Measurements from ENCODE around the gene ALPL.

Gene ALPL

GRCh38 chr1:21576031-21576797 is 67.0 kb downstream of the ALPL start:
- no peak for DNase-seq (ENCODE audit: low spot score)

DNA sequence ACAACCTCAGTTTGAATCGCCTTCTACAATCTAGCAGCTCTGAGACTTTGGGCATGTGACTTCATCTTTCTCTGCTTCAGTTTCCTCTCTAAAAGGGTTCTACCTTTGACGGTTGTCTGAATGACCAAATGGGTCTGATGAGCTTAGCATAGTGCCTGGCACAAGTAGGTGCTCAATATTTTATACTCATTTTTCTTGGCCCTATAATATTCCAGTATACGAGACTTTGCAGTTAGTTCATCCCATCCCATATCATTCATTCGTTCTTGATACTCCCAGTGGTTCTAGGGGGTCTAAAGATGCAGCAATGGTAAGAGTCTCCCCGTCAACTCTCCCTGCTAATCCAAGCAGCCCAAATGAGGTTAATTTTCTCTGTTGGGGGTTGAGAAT is 67.6 kb downstream of the ALPL start:
- DNase-seq (ENCODE audit: low spot score): no peak

DNA sequence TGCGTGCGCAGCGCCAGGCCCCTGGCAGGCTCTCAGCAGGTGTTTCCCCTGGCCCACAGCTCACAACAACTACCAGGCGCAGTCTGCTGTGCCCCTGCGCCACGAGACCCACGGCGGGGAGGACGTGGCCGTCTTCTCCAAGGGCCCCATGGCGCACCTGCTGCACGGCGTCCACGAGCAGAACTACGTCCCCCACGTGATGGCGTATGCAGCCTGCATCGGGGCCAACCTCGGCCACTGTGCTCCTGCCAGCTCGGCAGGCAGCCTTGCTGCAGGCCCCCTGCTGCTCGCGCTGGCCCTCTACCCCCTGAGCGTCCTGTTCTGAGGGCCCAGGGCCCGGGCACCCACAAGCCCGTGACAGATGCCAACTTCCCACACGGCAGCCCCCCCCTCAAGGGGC is 68.1 kb downstream of the ALPL start:
- DNase-seq (ENCODE audit: low spot score): no peak

DNA sequence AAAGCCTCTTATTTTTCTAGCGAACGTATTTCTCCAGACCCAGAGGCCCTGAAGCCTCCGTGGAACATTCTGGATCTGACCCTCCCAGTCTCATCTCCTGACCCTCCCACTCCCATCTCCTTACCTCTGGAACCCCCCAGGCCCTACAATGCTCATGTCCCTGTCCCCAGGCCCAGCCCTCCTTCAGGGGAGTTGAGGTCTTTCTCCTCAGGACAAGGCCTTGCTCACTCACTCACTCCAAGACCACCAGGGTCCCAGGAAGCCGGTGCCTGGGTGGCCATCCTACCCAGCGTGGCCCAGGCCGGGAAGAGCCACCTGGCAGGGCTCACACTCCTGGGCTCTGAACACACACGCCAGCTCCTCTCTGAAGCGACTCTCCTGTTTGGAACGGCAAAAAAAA is 68.7 kb downstream of the ALPL start:
- no peak for DNase-seq (ENCODE audit: low spot score)

GRCh38 chr1:21579791-21580190 is 70.6 kb downstream of the ALPL start:
- DNase-seq (ENCODE audit: low spot score): no peak

- DNase-seq (ENCODE audit: low spot score): no peak
Observed at GRCh38 chr1:21584096-21584495, 74.9 kb downstream of the ALPL start.

DNA sequence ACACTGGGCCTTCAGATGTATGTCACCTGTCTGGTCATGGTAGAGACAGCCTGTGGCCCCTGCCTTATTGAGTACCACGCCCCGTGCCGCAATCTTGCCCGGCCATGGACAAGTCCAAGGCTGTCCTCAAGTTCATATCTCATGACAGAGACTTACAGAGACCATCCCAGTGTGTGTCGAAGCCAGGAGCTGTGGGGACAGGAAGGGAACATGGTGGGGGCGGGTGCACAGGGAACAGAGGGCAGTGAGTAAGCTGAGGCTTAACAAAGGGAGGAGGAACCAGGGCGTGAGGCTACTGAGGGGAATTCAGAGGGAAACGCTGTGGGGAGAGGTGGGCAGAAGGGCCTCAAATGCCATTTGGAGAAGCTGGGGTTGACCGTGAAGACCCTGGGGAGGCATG is 75.8 kb downstream of the ALPL start:
- no peak for DNase-seq (ENCODE audit: low spot score)

DNA sequence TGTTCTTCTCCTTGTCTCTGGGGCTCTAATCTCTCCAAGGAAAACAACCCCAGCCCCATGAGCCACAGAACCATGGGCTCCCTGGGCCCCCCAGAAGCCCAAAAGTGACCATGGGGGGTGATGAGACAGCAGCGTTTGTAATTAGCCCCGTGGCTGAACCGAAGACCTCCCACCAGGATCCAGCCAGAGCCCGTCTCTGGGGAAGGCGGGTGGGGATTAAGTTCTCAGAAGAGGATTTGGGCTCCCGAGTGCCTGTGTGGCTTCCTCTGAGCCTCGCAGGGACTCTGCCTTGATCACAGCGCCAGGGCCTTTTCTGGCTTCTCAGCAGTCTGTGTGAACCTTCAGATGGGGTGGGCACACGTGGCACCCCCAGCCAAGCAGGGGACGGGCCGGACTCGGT is 77.0 kb downstream of the ALPL start:
- no peak for DNase-seq (ENCODE audit: low spot score)

- peak; percentile 23 for DNase-seq (ENCODE audit: low spot score)
Observed at GRCh38 chr1:21586846-21587601, 77.8 kb downstream of the ALPL start.

DNA sequence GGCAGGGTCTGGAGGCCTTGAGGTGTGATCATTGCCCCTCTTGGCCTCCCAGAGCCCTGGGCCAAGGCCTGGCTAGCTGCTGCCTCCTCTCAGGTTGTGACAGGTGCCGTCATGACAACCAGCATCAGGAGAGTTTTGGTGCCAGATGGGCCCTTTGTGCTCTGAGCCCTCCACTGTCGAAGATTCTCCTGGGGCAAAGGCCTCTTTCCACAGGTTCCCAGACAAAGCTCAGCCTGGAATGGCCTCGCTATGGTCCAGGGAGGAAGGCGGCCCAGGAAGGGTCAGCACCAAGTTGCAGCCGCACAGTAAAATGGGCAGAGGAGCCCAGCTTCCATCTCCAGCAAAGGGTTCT is 78.4 kb downstream of the ALPL start:
- DNase-seq (ENCODE audit: low spot score): no peak

- no peak for DNase-seq (ENCODE audit: low spot score)
Observed at GRCh38 chr1:21589618-21590017, 80.4 kb downstream of the ALPL start.

DNA sequence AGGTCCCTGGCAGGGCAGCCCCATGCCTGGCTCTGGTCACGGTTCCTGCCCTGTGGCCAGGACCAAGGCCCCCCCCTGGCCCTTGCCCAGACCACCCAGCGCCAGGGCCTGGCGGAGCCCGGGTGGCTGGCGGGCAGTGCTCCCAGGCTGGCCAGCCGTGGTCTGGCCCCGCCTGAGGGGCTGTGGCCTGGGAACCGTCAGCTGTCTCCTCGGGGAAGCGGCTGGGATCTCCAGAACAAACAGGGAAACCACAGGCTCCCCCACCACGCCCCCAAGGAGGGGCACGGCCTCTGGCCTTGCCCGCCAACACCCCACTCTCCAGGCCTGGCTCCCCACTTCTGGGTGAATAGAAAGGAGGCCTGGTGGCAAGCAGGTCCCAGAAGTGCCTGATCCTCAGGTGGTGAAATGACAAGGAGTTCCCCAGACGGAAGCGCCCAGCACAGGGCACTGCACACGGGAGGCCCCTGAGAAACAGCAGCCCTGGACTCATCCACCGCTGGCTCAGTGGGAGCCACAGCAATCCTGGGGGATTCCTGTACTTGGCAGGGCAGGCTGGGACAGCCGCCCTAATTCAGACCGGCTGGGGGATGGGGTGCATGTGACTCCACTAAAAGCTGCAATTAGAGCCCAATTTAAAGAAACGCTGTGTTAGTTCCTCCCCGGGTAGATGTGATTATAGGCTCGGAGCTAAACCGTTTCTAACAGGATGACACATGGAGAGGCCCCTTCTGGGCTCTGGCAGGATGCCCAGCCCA is 81.1 kb downstream of the ALPL start:
- no peak for DNase-seq (ENCODE audit: low spot score)

GRCh38 chr1:21590934-21591333 is 81.7 kb downstream of the ALPL start:
- DNase-seq (ENCODE audit: low spot score): no peak

DNA sequence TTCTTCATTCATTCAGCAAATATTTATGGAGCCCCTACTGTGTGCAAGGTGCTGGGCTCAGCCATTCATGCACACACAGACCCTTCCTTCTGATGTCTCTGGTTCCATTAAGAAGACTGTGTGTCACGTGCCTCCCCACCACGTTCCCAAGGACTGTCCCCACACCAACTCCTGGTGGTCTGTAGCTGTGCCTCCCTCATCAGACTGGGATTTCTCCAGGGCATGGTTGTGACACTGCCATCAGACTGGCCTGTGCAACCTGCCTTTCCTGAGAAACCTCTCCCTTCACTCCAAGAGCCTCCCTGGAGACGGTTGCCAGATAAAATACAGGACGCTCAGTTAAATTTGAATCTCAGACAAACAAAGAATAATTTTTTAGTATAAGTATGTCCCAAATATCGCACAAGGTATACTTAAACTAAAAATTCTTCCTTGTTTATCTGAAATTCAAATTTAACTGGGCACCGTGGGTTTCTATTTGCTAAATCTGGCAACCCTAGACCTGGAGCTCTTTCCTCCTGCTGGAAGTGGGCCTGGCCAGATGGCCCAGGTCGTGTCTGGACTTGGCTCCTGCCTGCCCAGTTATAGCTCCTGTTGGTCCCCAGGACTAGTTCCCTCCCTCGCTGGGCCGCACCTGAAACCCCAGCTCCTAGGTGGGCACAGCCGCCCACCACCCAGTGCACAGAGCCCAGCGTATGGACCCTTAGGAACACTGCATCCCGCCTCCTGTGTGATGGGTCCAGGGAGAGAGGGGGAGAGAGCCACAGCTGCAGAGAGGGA is 83.1 kb downstream of the ALPL start:
- DNase-seq (ENCODE audit: low spot score): no peak

- DNase-seq (ENCODE audit: low spot score): no peak
Observed at GRCh38 chr1:21593231-21593630, 84.0 kb downstream of the ALPL start.

GRCh38 chr1:21594501-21594900 is 85.3 kb downstream of the ALPL start:
- no peak for DNase-seq (ENCODE audit: low spot score)

GRCh38 chr1:21594935-21595897 is 86.0 kb downstream of the ALPL start:
- peak; percentile 67 for DNase-seq (ENCODE audit: low spot score)

- no peak for DNase-seq (ENCODE audit: low spot score)
Observed at GRCh38 chr1:21596174-21596573, 87.0 kb downstream of the ALPL start.

DNA sequence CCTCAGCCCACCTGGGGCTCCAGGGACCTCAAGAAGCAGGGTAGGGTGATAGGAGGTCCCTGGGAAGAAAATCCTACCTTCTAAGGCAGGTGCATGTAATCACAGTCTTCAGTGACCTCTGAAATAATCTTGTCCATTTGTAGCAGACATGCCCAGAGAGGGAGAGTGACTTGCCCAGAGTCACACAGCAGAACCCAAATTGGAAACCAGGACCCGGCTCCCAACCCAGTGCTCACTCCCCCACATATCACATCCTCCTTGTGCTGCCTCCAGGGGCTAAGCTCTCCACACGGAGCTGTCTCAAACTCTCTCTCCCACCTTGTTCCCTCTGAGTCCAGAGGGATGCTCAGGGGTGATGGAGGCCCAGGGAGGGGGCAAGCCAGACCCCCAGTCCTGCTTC is 87.4 kb downstream of the ALPL start:
- DNase-seq (ENCODE audit: low spot score): no peak

DNA sequence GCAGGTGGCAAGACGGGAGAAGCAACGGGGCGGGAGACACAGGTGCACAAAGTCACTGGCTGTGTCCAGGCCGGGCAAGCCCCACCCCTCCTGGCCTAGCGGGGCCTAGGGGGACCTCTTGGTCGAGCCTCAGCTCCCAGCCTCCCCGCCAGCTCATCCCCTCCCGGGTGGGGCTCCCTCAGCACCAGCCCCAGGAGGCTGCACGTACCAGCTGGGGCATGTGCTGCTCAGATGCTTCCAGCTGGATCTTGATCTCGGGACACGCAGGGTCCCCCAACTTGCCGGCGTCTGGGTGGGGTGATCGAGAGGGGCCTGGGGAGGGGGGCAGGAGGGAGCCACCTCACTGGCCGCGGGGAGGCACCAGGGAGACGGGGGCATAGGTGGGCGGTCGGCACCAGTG is 88.5 kb downstream of the ALPL start:
- DNase-seq (ENCODE audit: low spot score): no peak

DNA sequence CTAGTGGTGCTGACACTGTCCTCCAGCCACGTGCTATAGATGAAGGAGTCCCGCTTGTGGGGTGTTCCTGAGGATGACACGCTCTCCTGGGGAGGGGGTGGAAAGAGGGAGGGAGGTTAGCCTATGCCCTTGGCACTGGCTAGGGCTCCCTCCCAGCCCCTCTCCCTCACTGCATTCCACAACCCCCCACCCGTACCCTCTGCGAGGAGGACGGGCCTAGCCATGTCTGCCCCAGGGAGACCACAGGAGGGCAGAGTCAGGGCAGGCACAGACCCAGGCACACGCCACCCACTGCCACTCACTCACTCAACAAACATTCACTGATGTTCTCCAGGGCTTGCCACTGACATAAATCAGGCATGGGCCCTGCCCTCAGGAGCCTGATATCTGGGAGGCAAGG is 89.2 kb downstream of the ALPL start:
- DNase-seq (ENCODE audit: low spot score): no peak

Measured in hematopoietic multipotent progenitor cell treated with erythropoietin and hydrocortisone succinate and interleukin-3 and kit ligand, for 15 days (in vitro differentiated cells).